GM18505 (cell line): ENCODE results near the gene EN1.

Source experiments
- ATAC-seq: cut with Tn5 transposase; IDR thresholded peaks from one replicate; pipeline ENCODE4 v1.9.1; 2021; ENCODE audit not compliant: unreplicated experiment
- POLR2A ChIP-seq: IDR thresholded peaks from 4 replicates; pipeline ENCODE4 v1.6.1; 2011; ENCODE audit warnings: borderline replicate concordance; ENCODE audit not compliant: insufficient read depth, insufficient read length; ENCODE audit errors: extremely low read depth

The EN1 gene

GRCh38 chr2:118843483-118844132 lies 3.8 kb downstream of the EN1 start:
- no peak for ATAC-seq
- TF ChIP-seq POLR2A = no peak

GRCh38 chr2:118842661-118843482 lies 4.6 kb downstream of the EN1 start:
- ATAC-seq = no peak
- TF ChIP-seq POLR2A = no peak

GRCh38 chr2:118841828-118842461 lies 5.5 kb downstream of the EN1 start:
- no peak for ATAC-seq
- TF ChIP-seq POLR2A = no peak

- no peak for ATAC-seq
- no peak for TF ChIP-seq POLR2A
Observed at GRCh38 chr2:118841450-118841827, 6.0 kb downstream of the EN1 start.

DNA sequence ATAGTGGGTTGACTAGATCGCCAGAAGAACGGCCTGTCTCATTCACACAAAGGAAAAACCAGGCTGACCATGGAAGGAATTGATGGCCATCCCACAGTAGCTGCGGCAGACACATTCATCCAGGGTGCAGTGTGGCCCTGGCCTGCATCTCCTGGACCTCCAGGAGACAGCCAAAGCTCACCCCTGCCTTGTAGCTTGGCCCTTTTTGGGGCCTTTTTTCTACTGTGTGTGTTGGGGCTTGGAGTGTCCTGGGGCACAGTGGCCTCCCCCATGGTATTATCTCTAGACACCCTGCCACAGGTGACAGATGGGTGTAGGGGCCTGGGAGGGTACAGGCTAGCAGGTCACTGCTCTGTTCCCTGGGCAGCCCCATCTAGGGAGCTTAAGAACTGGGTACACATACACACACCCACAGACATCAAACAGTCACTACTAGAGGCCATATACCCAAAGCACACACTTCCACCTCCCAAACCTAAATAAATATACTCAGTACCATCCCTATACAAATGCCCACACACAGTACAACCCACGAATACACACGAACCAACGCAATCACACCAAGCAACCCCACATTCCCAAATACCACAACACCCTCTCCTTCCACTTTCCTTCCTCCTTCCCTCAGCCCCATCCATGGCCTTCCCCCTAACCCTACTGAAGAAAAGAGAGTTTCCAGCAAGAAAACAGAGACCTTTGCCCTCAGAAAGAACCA lies 8.6 kb downstream of the EN1 start:
- TF ChIP-seq POLR2A = no peak
- ATAC-seq = no peak

GRCh38 chr2:118837621-118838020 lies 9.8 kb downstream of the EN1 start:
- no peak for ATAC-seq
- TF ChIP-seq POLR2A = no peak

- no peak for ATAC-seq
- no peak for TF ChIP-seq POLR2A
Observed at GRCh38 chr2:118837067-118837466, 10.4 kb downstream of the EN1 start.

- TF ChIP-seq POLR2A = no peak
Observed at GRCh38 chr2:118836411-118836930, 11.0 kb downstream of the EN1 start.

DNA sequence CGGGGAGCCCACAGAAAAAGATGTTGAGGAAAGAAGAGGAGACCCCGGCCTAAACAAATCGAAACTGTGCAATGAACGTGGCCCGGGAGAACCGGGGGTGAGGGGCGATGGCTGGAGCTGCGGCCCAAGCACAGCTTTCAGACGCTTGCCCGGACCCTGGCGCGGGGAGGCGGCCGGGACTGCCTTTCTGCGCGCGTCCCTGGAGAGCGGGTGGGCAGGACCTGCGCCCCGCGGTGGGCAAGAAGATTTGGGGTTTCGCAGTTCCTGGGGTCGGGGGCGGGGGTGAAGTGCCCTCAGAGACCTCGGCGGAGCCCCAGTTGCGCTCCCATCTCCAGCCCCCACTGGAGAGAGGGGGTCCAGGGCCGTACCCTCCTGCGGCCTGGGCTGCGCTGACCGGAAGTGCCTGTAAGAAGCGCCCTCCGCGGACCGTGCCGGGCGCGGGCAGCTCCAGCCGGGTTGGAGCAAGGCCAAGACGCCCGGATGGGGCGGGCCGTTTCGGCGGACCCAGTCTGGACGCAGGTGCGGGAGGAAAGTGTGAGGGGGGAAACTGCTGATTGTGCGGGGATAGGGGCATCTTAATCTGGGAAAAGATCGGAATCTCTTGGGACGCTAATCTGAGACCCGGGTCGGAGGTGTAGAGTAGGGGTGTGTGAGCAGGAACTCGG lies 11.6 kb downstream of the EN1 start:
- no peak for TF ChIP-seq POLR2A
- no peak for ATAC-seq

More at GRCh38 chr2:118836411-118836930, 11.0 kb downstream of the EN1 start:
- no peak for ATAC-seq

DNA sequence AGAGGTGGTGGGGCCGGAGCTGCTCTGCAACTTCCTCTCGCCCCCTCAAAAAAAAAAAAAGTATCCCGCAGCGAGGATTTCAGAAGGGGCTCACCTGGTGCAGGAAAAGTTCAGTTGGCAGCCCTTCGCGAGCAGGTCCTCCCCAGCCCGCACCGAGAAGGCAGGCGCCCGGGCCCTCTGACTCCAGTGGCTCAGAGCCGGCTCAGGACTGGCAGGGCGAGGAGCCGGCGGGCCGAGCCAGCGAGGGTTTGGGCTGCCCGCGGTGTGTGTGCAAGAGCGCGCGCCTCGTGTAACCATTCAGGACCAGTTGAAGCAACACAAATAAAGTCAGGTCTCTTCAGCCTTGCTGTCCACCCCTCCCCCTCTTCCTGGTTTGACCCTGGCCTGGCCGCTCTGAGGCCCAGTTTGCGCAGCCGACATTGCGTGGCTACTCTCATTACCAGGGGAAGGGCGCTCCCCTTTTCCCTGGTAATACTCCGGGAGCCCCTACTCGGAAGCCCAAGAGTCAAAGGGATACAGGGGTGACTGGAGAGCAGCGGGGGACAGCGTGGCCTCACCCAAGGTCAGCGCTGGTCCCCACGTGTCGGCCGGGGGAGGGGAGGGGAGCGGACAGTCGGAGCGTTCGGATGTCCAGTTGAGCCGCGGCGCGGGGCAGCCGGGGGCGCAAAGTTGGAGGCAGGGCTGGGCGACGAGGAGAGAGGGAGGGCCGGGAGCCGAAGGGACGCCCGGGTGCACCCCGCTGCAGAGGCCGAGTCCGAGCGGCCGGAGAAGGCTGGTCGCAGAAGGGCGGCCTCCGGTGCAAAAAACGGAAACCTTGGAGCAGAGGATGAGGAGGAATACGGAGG lies 12.3 kb downstream of the EN1 start:
- no peak for ATAC-seq
- no peak for TF ChIP-seq POLR2A

DNA sequence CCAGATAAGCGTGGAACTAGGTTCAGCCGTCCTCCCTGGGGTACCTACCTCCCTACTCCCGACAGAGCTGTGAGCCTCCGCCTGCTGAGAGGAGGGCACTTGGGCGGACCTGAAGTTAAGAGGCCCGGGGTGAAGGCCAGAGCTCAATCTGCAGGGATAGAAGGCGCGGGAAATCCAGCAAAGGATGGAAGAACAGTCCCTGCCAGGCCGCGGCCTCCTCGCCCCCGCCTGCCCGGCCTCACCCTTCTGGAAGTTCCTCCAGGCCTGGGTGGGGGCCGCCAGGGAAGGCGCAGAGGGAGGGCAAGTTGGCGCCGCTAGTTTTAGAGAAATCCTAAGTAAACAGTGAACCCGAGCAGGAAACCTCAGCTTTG lies 13.0 kb downstream of the EN1 start:
- no peak for ATAC-seq
- TF ChIP-seq POLR2A = no peak
